Neural cell (in vitro differentiated cells): Measurements from ENCODE around the gene AQP5. TPM values are rescaled to one million over a fixed set of nuclear protein-coding genes. Genes with fewer than 3 reads are reported as not detected.

ENCODE experiments used
- H2AFZ ChIP-seq: fragments of 200-600, 300-800 bp; sonication (generic), shearing (Covaris generic); 2 replicates; pipeline ENCODE4 v1.6.0; 2014; ENCODE audit warnings: low read depth, mild to moderate bottlenecking, antibody characterized with exemption, low read length, moderate library complexity
- H3F3A ChIP-seq: fragments of 200-600 bp; shearing (Covaris generic); 2 replicates; pipeline ENCODE4 v1.6.1; 2016; ENCODE audit warnings: mild to moderate bottlenecking, moderate library complexity, mixed read lengths, antibody characterized with exemption, low read length; ENCODE audit not compliant: insufficient read depth, poor library complexity, severe bottlenecking
- H3K27ac ChIP-seq: fragments of 200-600, 300-800 bp; sonication (generic), shearing (Covaris generic); 2 replicates; pipeline ENCODE4 v1.5.1; 2014; ENCODE audit warnings: mild to moderate bottlenecking, low read length, moderate library complexity
- H3K27me3 ChIP-seq: fragments of 300-800, 200-600 bp; sonication (generic), shearing (Covaris generic); 2 replicates; pipeline ENCODE4 v1.6.0; 2014; ENCODE audit warnings: mild to moderate bottlenecking, low read depth, low read length, moderate library complexity; ENCODE audit not compliant: insufficient read depth
- H3K36me3 ChIP-seq: fragments of 300-800, 200-600 bp; sonication (generic), shearing (Covaris generic); 2 replicates; pipeline ENCODE4 v1.5.1; 2014; ENCODE audit warnings: mild to moderate bottlenecking, antibody characterized with exemption, low read length, moderate library complexity; ENCODE audit not compliant: insufficient read depth
- H3K4me2 ChIP-seq: fragments of 300-800, 200-600 bp; sonication (generic), shearing (Covaris generic); 2 replicates; pipeline ENCODE4 v1.6.0; 2014; ENCODE audit warnings: mild to moderate bottlenecking, low read length
- H3K4me3 ChIP-seq: fragments of 300-800, 200-600 bp; sonication (generic), shearing (Covaris generic); 2 replicates; pipeline ENCODE4 v1.5.1; 2014; ENCODE audit warnings: mild to moderate bottlenecking, low read length, moderate library complexity
- H3K79me2 ChIP-seq: fragments of 200-600 bp; shearing (Covaris generic); replicated peaks from 2 replicates; pipeline ENCODE4 v1.6.0; 2014; ENCODE audit warnings: mild to moderate bottlenecking, low read length, moderate library complexity; ENCODE audit not compliant: insufficient read depth
- H3K9ac ChIP-seq: fragments of 300-800, 200-600 bp; sonication (generic), shearing (Covaris generic); 2 replicates; pipeline ENCODE4 v1.6.1; 2016; ENCODE audit warnings: mild to moderate bottlenecking, low read length, mixed read lengths
- H3K9me2 ChIP-seq: fragments of 200-600 bp; shearing (Covaris generic); 2 replicates; pipeline ENCODE4 v1.6.1; 2016; ENCODE audit warnings: mild to moderate bottlenecking, low read length, mixed read lengths; ENCODE audit not compliant: insufficient read depth
- H3K9me3 ChIP-seq: fragments of 200-600, 300-800 bp; sonication (generic), shearing (Covaris generic); 2 replicates; pipeline ENCODE4 v1.6.1; 2016; ENCODE audit warnings: mild to moderate bottlenecking, mixed run types, low read length, moderate library complexity, mixed read lengths
- H4K20me1 ChIP-seq: fragments of 200-600 bp; shearing (Covaris generic); 2 replicates; pipeline ENCODE4 v1.6.1; 2016; ENCODE audit warnings: mild to moderate bottlenecking, mixed run types; ENCODE audit not compliant: insufficient read depth
- CTCF ChIP-seq: fragments of 450-650 bp; IDR thresholded peaks from 2 replicates; pipeline ENCODE4 v1.5.1; 2014; ENCODE audit warnings: antibody characterized with exemption, mild to moderate bottlenecking, moderate library complexity; ENCODE audit not compliant: poor library complexity, severe bottlenecking
- EP300 ChIP-seq: fragments of 450-650 bp; conservative IDR thresholded peaks from 2 replicates; pipeline ENCODE4 v1.6.1; 2014; ENCODE audit warnings: antibody characterized with exemption, mild to moderate bottlenecking, moderate library complexity; ENCODE audit not compliant: poor library complexity, severe bottlenecking
- EZH2 ChIP-seq: fragments of 200-600, 300-800 bp; shearing (Covaris generic), sonication (generic); IDR thresholded peaks from 2 replicates; pipeline ENCODE4 v1.6.1; 2014; ENCODE audit warnings: antibody characterized with exemption, low read length, borderline replicate concordance, mild to moderate bottlenecking; ENCODE audit not compliant: insufficient read depth, poor library complexity, severe bottlenecking
- MXI1 ChIP-seq: fragments of 450-650 bp; conservative IDR thresholded peaks from 2 replicates; pipeline ENCODE4 v1.6.1; 2014; ENCODE audit warnings: antibody characterized with exemption, mild to moderate bottlenecking; ENCODE audit not compliant: poor library complexity, severe bottlenecking
- POLR2AphosphoS5 ChIP-seq: IDR thresholded peaks from 2 replicates; pipeline ENCODE4 v1.6.1; 2012
- RAD21 ChIP-seq: fragments of 450-650 bp; conservative IDR thresholded peaks from 2 replicates; pipeline ENCODE4 v1.6.1; 2014; ENCODE audit warnings: antibody characterized with exemption, mild to moderate bottlenecking, moderate library complexity
- REST ChIP-seq: IDR thresholded peaks from 2 replicates; pipeline ENCODE4 v1.6.1; 2012; ENCODE audit warnings: borderline replicate concordance
- SMC3 ChIP-seq: fragments of 450-650 bp; conservative IDR thresholded peaks from 2 replicates; pipeline ENCODE4 v1.6.1; 2014; ENCODE audit warnings: antibody characterized with exemption, mild to moderate bottlenecking, moderate library complexity; ENCODE audit not compliant: poor library complexity
- TAF1 ChIP-seq: IDR thresholded peaks from 2 replicates; pipeline ENCODE4 v1.6.1; 2012; ENCODE audit warnings: low read depth
- polyA plus RNA-seq: library from polyadenylated mRNA; depleted of rRNA; stranded (reverse); fragments of >200 nt; gene quantifications from 2 replicates; pipeline ENCODE4 v1.2.3, GENCODE V29; 2014

The AQP5 gene
- polyA plus RNA-seq, 1 donor from 2014 or later: not detected

GRCh38 chr12:50005175-50005574, 43.5 kb downstream of the AQP5 start:
- no peak overlapping the region for H3K4me3 ChIP-seq
- no peak overlapping the region for H2AFZ ChIP-seq
- H3F3A ChIP-seq: no peaks in the 10 kb centered on the region
- H3K9ac ChIP-seq: no peak overlapping the region
- H3K27me3 ChIP-seq: no peaks in the 10 kb centered on the region
- no peaks in the 10 kb centered on the region for H3K9me3 ChIP-seq
- no peaks in the 10 kb centered on the region for H3K79me2 ChIP-seq
- H4K20me1 ChIP-seq: no peaks in the 10 kb centered on the region
- H3K36me3 ChIP-seq: no peaks in the 10 kb centered on the region
- no peaks in the 10 kb centered on the region for H3K9me2 ChIP-seq
- TF ChIP-seq SMC3 (no peak), EZH2 (no peak)
- no peak overlapping the region for H3K4me2 ChIP-seq
- H3K27ac ChIP-seq: no peak overlapping the region

- TF ChIP-seq CTCF (no peak), TAF1 (no peak), REST (no peak), EP300 (no peak), EZH2 (no peak), POLR2AphosphoS5 (no peak), MXI1 (no peak), RAD21 (no peak)
- Histone ChIP-seq H3K4me2 (no peak overlapping the region), H4K20me1 (no peaks in the 10 kb centered on the region), H3K36me3 (no peaks in the 10 kb centered on the region), H3K79me2 (no peaks in the 10 kb centered on the region), H3K27ac (no peak overlapping the region), H3K9ac (no peak overlapping the region), H3K9me3 (no peaks in the 10 kb centered on the region), H3F3A (no peaks in the 10 kb centered on the region), H3K27me3 (no peaks in the 10 kb centered on the region), H2AFZ (no peak overlapping the region), H3K4me3 (no peak overlapping the region), H3K9me2 (no peaks in the 10 kb centered on the region)
These were observed 44.6 kb downstream of the AQP5 start for GRCh38 chr12:50006280-50006679.
